ENCODE results near the gene PDE7B.

GRCh38 chr6:136051140-136051775 lies 199.8 kb downstream of the PDE7B start:
- TF ChIP-seq CTCF (IDR thresholded peaks at IDR 0.05; ENCODE audit: control extremely low read depth in 1 of 3, insufficient read depth in 1 of 3, low read depth in 1 of 3, low read length in 3 of 3): no peak
- TF ChIP-seq TCF12 (IDR thresholded peaks at IDR 0.05; ENCODE audit: low read depth, low read length): no peak
- no peak for TF ChIP-seq NRF1 (IDR thresholded peaks at IDR 0.05; ENCODE audit: low read depth, low read length)
- no peak for TF ChIP-seq POLR2A (IDR thresholded peaks at IDR 0.05; ENCODE audit: control extremely low read depth in 1 of 2, low read depth in 2 of 2, low read length in 2 of 2)

Data from H1 (cell line).